HG02623 (cell line): ENCODE results near the gene EBF4.

Experiments used
- ATAC-seq: cut with Tn5 transposase; IDR thresholded peaks from one replicate; pipeline ENCODE4 v1.9.1; 2021; ENCODE audit warnings: moderate library complexity; ENCODE audit not compliant: unreplicated experiment

The EBF4 gene

DNA sequence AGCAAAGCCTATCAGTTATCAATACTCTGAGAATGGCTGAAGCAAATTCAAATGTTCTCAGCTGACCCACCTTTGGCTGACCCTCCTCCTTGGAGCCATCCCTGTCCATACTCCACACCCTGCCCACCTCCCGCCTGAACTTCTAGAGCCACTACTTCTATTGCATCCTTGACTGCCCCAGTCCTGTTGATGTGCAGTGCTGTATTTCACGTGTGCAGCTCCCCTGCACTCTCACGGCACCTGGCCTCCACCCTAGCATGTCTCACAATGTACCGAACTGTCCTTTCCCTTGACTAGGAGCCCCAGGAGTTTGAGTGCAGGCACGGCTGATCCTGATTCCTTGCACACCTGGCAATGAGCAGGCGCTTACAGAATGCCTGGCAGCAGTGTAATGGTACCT is 100.9 kb downstream of the EBF4 start:
- ATAC-seq, result no peak

DNA sequence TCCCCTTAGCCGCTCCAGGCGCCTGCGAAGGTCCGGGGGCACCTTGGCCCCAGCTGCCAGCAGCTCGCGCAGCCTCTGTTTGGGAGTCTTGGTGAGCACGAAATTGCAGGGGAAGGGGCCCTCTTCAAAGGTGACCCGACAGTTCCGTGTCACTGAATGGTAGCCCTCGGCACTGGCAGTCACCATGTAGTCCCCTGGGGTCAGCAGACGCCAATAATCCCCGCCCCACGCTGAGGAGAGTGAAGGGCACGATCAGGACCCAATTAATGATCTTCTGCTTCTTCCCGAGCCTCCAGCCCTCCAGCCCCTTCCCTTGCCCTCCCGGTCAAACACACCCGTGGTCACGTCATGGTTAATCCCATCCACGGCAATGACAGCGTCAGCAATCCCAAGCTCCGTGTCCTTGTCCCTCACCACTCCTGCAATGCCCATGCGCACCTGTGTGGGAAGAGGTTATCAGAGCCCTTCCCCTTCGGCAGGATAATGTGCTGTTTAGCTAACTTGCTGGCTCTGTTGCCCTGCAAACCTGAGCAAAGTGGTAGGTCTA is 101.7 kb downstream of the EBF4 start:
- no peak for ATAC-seq

DNA sequence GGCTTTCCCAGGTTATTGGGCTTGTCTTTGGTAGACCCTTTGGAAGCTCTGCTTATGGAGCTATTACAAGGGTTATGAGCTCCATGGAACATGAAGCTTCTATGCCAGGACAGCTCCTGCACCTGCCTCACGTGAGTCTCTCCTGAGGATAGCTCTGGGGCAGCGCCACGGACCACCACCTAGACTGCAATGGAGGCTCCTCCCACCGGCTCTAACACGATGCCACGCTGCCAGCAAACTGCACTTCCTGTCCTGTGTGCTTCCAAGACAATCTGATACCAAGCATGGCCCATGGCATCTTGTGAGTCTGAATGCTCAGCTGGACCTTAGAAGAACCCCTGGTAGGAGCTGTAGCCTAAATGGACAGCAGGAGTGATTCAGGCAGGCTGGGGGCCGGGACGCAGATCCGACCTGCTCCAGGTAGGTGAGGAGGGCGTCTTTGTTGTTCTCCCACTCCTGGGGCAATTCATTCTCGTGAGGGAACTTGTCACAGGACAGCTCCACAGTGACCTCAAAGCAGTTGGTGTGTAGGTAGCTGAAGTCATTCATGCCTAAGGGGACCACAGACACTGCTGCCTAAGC is 102.4 kb downstream of the EBF4 start:
- no peak for ATAC-seq

DNA sequence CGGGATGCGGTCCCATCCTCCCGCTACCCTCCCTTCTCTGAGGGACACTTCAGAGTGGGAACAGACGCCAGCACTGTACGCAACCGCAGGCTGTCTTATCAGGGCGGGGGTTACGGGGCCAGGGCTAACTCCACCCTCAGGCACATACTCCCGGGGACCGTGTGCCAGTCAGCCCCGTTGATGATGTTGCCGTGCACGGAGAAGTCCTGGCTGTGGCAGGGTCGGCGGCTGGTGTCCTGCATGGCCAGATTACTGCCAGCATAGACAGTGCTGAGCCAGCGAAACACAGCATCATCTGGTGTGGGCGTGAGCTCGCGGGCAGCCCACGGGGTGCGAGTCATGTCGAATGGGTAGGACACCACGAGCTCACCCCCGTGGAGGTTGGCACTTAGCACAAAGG is 102.9 kb downstream of the EBF4 start:
- no peak for ATAC-seq

DNA sequence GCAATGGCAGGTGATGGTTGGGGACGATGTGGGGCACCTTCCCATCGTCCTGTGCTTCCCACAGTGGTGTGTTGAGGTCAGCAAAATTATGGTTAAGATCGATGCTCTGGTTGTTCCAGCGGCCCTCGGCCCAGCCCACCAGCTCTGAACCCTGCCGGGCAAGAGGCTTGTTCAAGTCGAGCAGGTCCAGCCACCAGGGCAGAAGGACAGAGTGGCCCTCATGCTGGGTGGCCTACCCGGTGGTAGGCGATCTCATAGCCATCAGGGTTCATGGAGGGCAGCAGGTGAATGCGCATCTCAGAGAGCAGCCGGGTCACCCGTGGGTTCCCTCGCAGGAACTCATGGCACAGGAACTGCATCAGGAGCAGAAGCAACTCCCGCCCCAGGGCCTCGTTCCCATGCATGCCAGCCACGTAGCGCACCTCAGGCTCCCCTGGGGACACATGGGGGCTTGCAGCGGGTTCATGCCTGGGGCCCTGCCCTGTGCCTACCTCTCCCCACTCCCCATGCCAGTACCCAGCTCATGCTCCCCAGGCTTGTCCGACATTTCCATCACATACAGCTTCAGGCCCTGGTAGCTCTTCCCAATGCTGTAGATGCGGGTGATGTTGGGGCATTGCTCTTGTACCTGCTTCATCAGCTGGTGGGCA is 103.6 kb downstream of the EBF4 start:
- no peak for ATAC-seq

DNA sequence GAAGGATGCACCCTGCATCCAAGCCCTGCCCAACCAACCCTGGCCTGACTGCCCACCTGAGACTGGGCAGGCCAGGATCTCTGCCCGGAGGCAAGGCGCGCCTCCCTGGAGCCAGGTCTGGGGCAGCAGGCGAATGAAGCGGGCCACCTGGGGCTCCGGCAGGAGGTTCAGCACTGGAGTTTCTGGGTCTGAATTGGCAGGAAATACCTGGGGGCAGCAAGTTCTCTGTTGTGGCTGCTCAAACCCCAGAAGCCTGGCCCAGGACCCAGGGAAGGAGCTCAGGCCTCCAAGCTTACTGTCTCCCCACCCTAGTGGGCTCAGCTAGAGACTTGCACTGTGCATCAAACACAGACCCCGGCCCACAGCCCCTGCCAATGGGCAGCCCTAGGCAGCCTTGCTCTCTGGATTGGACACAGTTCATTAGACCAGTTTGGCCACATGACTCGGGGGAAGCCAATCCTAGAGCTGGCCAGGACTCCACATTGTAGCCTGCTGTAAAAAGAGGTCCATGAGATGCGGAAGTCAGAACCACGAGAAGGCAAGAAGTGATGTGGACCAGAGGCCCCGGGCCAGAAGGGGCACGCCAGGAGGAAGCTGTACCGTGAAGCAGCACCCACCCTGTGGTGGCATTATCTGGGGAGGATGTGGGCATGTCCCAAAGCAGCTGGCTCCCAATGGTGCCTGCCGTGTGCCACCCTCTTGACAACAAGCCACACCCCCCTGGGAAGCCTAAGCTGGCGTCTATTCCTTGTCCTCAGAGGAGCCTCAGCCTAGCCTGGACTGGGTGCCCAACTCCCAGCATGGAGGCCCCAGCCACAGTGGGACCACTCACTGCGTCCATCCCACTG is 104.8 kb downstream of the EBF4 start:
- no peak for ATAC-seq

DNA sequence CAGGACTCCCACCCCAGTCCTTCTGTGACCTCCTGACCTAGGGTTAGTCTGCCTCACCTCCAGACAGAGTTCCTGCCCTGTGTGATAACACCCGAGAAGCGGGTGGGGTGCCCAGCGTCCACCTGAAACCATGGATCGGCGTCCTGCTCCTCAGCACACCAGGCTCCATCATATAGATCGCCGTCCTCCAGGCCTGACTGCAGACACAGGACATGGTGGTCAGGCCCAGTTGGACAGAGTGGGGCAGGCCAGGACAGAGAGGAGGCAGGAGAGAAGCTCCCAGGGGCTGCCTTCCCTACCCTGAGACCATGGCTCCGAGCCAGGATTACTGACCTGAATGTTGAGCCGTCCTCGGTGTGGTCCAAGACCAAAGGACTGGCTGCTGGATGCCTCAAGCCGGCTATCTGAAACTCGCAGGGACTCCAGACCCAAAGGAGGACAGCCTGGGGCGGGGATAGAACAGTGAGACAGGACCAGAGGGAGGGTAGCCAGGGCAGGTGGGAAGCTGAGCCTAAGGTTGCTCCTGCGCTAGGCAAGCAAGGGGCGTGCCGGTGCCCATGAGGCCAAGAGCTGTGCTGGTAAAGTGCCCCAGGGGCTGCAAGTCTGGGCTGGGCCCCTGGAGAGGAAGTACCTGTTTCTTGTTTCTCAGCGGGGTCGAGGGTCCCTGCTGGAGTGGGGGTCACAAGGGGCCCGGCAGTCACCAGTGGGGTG is 105.7 kb downstream of the EBF4 start:
- ATAC-seq, result no peak

DNA sequence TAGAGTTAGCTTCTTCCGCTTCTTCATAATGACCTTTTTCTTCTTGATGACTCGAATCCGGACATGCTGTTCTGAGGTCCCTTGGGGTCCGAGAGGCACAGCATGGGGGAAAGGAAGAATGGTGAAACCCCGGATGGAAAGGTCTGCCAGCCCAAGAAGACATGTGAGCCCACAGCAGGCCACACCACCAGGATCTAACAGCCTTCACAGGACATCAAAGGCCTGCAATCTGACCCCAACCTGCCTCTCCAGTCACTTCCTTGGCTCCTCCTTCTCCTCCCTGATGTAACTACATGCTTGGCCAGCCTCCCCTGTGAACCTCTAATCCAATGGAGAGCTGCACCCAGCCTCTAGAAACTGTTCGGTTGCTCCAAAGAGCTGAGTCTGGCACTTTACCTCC is 106.2 kb downstream of the EBF4 start:
- ATAC-seq, result no peak

DNA sequence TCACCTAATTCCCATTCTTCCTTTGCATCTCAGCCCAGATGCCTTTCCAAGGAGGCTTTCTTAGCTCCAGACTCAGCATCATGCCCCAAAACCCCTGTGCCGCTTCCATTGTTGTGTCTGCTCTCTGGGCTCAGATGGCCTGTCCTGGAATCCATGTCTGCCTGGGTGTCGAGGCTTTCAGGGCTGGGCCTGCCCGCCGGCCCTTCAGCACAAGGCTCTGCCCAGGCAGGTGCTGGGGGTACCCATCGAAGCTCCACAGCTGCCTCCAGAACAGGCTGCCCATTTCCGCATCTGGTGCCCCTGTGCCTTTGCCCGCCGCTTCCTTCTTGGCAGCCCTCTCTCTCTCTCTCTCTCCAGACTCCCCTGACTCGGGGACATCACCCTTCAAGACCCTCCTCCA is 106.7 kb downstream of the EBF4 start:
- ATAC-seq, result no peak

DNA sequence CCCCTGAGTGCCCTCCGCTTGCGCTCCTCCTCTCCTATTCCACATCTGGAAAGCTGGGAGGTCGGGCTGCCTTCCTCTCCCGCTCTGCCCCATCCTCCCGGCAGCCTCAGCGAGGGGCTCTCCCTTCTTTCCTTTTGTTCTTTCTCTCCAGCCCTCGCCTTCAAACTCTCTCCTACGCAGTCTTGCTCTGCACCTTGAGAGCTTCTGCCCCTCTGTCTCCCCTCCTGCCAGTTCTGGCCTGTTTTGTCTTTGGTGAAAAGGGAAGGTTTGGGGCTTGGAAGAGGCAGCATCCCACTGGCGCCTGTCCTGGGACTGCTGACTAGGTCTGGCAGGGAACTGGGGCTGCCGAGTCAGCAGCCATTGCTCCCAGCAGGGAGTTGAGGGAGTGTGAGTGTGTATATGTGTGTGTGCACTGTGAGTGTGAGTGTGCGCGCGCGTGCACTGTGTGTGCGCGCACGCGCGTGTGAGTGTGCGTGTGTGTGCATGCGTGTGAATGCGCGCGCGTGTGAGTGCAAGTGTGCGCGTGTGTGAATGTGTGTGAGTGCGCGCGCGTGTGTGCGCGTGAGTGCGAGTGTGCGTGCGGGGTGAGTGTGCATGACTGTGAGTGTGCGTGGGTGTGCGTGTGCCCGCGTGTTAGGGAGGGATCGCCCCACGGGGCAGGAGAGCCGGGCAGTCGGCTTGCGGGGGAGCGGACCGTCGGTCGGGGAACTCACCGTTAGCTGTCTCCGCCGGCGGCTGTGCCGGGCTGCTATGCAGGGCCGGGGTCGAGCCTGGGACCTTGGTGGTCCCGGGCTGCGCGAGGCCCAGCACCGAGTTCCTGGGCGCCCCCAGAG is 107.3 kb downstream of the EBF4 start:
- no peak for ATAC-seq

DNA sequence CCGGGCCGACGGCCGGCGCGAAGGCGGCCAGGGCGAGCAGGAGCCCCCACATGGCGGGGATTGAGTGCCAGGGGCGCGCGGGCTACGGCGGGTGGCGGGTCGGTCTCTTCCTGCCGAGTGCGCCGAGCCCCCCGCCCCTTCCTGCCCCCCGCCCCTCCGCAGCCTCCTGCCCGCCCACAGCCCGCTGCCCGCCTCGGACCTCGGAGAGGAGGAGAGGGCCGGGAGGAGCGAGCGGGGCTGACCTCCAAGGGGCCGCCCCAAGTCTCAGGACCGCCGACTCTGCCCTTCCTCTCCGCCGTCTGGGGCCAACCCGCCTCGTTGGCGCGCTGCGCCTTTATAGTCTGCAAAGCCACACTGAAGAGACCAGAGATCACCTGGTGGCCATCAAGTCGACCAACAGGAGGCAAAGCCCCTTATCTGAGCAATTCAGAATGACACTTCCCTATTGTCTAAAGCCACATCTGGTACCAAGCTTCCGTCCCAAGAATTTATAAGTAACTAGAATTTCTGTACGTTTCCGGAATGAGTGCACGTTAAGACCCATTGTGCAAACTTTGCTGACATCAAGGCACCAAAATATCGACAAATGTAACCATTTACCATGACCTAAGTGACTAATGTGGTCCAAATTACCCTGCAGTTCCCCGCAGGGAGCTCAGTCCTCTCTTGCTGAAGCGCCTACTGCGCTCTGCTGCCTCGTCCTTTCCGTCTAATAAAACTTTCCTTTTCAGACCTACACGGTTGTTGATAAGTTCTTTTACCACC is 108.1 kb downstream of the EBF4 start, which contains the start of gene CPXM1:
CPXM1 (minus strand) TSS at position 107 of the 765 bp plus-strand sequence; CDS start at position 52, 55 bp downstream.
- ATAC-seq, result no peak

DNA sequence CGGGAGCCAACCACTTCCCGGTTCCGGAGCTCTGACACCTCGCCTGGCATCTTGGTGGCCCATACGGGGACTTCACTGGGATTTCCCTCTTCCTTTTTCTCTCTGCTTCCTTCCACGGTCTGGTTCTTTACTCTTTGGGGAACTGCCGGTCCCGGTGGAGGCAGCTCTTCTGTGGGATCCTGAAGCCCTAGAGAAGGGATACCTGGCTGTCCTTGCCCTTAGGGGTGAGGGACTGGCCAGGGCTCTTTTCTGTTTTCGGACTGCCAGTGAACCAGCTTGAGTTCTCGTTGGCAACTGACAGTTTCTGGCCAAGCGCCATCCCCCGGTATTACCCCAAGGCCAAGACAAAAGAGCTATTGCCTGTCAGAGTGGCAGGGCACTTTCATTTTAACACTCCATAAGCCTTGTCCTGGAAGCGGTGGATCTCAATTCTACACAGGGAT is 108.7 kb downstream of the EBF4 start:
- no peak for ATAC-seq

DNA sequence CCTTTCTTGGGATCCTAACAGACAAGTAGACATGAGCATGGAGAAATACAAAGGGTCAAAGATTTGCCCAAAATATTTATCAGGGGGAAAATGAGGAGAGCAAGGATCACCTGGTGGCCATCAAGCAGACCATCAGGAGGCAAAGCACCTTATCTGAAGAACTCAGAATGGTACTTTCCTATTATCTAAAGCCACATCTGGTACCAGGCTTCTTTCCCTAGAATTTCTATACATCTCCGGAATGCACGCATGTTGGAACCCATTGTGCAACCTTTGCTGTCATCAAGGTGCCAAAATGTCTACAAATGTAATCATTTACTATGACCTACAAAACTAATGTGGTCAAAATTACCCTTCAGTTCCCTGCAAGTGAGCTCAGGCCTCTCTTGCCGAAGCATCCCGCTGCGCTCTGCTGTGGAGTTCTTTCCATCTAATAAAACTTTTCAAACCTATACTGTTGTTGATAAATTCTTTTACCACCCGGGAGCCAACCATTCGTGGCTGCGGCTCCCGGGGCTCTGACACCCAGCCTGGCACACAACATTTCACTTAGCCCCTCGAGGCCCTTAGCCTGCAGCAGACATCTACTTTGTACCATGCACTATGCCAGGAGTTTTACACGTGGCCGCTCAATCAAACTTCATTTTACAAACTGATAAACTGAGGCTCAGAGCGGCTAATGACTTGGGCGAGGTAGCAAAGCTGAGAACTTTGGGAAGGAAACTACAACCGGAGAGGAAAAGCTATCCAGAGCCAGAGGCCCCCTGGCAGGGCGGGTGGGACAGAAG is 111.7 kb downstream of the EBF4 start:
- ATAC-seq, result no peak

DNA sequence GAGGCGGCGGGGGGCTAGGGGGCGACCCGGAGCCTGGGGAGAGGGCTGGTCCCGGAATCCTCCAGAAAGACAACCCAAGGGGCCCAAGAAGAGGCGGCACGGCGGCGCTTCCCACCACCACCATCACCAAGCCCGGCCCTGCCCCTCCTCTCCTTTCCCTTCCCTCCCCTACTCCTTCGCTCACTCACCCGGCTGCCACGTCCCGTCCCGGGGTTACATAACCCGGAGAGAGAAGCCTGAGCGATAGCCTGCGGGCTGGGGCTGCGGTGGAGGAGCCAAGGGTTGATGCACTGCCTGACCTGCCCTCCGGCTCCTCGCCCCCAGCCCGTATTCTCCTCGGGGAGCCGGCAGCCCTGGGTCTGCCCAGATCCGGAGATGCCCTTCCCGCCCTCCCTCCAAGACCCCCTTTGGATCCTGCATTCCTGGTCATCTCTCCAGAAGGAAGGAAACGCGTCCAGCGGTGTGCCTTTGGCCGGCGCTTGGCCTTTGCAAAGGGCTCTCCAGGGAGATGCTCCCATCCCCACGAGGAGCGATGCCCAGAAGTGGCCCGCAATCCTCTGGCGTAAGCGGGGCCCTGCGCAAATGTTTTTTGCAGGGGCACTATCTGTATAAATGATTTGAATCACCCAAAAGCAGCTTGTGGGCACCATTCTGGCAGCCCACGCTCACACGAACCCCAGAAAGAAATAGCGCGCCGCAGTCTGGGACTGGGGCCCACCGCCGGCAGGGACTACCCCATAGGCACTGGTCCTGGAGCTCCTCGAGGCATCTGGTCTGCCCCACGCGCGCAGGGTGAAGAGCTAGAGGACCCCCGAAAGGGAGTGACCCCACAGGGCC is 112.5 kb downstream of the EBF4 start:
- ATAC-seq, result no peak

DNA sequence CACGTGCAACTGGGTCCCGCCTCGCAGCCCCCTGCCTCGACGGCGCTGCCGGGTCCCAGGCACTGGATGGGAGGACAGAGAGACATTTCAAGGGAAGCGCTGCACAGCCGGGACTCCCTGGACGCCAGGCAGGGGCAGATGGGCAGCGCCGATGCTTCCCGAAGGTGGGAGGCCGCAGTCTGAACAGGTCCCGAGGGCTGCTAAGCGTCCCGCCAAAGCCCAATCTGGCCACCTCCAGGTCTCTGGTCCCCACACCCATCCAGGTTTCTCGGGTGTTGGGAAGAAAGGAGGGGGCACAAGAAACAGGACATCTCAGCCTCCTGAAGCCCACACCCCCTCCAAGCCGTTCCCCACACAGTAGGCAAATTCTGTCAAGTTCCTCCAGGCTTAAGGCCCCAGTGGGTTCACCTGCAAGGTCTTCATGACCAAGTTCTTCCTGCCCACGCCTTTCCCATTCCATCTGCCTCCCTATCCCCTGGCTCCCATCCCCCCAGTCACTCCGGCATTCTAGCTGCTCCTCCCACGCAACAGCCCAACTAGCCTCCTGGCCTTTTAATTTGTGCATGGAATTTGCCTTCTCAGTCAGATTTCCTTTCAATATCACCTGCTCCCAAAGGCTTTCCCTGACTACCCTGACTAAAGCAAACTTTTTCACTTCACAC is 113.2 kb downstream of the EBF4 start:
- no peak for ATAC-seq

DNA sequence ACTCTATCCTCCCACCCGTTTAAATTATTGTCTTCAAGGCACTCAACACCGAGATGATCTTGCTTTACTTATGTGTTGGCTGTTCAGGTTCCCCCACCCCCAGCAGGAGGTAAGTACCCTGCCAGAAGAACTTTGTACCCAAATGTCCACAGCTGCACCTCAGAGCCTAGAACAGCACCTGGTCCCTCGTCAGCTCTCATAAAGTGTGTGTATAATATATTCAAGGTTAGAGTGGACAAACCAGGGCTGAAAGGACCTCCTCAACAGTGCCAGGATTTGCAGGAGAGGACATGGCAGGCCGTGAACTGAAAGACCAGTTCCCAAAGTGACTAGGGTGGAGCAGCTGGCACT is 113.7 kb downstream of the EBF4 start:
- ATAC-seq, result no peak

DNA sequence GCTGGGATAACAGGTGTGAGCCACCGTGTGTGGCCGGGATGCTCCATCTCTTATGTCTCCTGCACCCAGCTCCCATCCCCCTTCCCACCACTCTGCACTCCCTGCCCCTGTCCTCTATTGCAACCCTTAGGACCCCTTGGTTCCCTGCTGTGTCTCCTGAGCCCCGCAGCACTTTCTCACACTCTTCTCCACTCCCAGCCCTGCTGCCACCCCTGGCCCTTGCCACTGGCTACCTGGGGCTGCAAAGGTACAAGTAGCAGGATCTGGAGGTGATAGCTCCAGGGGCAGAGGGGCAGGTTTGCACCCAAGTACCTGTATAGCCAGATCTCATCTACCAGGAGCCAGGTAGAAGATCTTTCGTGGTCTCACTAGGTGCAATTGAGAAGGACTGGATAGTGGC is 114.4 kb downstream of the EBF4 start:
- no peak for ATAC-seq
